Fibroblast of mammary gland (primary cell): Measurements from ENCODE around the gene CNTLN.

Experiments
- DNase-seq: peaks from one replicate; pipeline ENCODE4 v3.0.0-alpha.2; 2010; ENCODE audit warnings: low read depth
- H3K4me3 ChIP-seq: 2 replicates; pipeline ENCODE4 v1.5.1; 2011; ENCODE audit warnings: low read depth, mild to moderate bottlenecking, low read length, moderate library complexity; ENCODE audit not compliant: control insufficient read depth
- TF ChIP-seq, protein P1 (sequence below): conservative IDR thresholded peaks from 2 replicates; pipeline ENCODE4 v1.5.1; 2011; ENCODE audit warnings: low read depth, low read length, inconsistent platforms; ENCODE audit not compliant: control insufficient read depth, insufficient read depth

CNTLN gene

DNA sequence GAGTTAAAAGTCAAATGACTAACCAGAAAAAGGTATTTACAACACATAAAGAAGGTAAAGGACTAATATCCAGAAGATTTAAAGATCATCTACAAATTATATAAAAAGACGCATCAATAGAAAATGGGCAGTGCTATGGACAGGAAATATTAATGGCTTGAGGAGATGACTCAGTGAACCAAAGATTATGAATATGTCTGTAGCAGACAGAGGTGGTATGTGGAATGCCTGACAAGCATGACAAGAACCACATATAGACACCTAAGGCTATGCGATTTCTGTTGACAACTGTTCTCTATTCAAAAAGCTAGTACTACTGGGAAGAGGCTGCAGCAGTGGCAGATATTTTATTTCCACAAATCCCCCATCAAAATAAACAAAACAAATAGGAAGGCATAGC lies 267.0 kb downstream of the CNTLN start:
- no peak for DNase-seq
- TF ChIP-seq, protein P1, sequence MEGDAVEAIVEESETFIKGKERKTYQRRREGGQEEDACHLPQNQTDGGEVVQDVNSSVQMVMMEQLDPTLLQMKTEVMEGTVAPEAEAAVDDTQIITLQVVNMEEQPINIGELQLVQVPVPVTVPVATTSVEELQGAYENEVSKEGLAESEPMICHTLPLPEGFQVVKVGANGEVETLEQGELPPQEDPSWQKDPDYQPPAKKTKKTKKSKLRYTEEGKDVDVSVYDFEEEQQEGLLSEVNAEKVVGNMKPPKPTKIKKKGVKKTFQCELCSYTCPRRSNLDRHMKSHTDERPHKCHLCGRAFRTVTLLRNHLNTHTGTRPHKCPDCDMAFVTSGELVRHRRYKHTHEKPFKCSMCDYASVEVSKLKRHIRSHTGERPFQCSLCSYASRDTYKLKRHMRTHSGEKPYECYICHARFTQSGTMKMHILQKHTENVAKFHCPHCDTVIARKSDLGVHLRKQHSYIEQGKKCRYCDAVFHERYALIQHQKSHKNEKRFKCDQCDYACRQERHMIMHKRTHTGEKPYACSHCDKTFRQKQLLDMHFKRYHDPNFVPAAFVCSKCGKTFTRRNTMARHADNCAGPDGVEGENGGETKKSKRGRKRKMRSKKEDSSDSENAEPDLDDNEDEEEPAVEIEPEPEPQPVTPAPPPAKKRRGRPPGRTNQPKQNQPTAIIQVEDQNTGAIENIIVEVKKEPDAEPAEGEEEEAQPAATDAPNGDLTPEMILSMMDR: no peak
- no peak overlapping the region for H3K4me3 ChIP-seq

DNA sequence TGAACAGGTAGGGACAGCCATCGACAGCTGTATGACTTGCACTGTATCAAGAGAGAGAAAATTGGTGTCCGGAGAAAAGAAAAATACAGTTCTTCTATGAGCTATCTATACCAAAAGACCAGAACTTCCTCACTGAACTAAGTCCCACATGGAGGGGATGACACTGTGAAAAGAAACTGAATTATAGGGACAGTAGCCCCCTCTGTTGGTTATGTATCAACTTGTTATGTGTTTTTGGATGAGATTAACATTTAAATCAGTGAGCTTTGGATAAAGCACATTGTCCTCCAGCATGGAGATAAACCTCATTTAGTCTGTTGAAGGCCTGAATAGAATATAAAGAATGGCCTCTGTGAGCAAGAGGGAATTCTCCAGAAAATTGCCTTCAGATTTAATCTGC lies 267.5 kb downstream of the CNTLN start:
- no peak overlapping the region for H3K4me3 ChIP-seq
- TF ChIP-seq, protein P1: peak; percentile 10
- DNase-seq: peak; percentile 47

DNA sequence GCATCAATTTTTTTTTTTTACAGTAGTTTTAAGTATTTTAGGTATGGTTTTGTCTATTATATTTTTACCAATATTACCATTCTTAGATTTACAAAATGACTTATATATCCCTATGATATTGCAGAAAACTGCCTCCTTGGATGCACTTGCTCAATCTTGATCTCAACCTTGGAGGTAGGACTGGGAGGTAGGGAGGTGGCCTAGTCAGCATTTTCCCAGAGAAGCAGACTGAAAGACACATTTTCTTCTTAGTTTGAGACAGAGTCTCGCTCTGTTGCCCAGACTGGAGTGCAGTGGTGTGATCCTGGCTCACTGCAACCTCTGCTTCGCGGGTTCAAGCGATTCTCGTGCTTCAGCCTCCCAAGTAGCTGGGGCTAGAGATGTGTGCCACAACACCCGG lies 268.7 kb downstream of the CNTLN start:
- TF ChIP-seq, protein P1: no peak

DNA sequence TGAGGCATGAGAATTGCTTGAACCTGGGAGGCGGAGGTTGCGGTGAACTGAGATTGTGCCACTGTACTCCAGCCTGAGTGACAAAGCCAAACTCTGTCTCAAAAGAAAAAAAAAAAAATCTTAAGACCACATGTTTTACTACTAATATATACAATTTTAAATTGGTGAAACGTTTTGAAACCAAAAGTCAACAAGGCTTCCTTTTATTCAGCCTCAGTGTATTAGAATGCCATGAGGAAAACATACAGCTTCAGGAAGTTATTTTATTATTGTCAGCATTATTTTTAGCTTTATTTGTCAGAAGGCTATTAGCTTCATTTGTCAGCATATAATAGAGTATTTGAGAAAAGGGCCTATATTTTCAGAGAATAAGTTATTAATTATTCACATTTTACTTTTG lies 280.1 kb downstream of the CNTLN start:
- TF ChIP-seq, protein P1: no peak
- no peak for DNase-seq
- no peak overlapping the region for H3K4me3 ChIP-seq

More for the DNA sequence above, 268.7 kb downstream of the CNTLN start:
- H3K4me3 ChIP-seq: no peak overlapping the region
- DNase-seq: no peak

DNA sequence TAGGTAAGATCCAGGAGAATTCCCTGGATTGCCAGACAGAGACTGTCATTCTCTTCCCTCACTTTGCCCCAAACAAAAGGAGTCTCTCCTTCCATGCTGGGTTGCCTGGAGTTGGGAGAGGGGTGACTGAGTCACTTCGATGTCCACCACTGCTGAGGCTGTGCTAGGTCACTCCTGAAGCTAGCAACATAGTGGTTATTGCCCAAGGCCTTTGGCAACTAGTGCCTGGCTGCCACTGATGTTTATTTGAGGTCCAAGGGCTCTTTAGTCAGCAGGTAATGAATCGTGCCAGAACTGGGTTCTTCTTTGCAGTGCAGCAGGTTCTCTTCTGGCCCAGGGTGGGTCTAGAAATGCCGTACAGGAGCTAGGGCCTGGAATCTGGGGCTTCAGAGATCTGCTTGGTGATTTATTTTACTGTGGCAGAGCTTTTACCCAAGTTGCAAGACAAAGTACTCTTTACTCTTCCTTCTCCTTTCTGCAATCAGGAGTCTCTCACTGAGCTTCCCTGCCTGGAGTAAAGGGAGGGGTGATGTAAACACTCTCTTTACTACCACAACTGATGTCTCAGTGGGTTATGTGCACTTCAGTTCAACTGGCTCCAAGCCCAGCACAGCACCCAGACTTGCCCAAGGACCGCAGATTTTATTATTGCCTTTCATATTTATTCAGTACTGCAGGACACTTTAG lies 288.3 kb downstream of the CNTLN start:
- DNase-seq: peak; percentile 28
- H3K4me3 ChIP-seq: no peak overlapping the region
- TF ChIP-seq, protein P1: no peak

DNA sequence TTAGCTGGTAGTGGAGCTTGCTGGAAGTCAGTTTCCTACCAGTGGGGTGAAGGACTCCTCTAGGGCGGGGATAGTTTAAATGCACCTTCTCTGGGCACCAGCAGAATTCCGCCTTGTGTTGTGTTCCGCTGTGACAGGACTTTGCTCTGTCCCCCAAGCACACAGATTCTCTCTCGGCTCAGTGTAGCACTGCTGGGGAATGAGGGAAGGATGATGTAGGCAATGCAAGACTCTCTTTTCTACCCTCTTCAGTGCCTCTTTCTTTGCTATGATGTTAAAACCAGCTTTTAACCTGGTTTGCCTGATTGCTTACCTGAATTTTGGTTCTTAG lies 288.8 kb downstream of the CNTLN start:
- TF ChIP-seq, protein P1: no peak
- H3K4me3 ChIP-seq: no peak overlapping the region
- no peak for DNase-seq

DNA sequence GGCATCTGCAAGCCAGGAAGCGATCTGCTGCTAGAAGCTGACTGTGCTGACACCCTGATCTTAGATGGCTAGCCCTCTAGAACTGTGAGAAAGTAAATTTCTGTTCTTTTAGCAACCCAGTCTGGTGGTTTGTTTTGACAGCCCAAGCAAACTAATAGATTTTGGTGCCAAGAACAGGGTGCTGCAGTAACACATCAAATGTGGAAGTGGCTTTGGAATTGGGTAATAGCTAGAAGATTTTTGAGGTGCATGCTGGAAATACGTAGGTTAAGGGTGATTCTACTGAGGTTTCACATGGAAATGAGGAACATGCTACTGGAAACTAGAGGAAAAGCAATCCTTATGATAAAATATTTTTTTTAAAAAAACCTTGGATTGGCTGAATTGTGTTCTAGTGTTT lies 290.5 kb downstream of the CNTLN start:
- H3K4me3 ChIP-seq: no peak overlapping the region
- no peak for DNase-seq
- TF ChIP-seq, protein P1: no peak
